ENCODE data around the gene MIF4GD. TPM values are rescaled to one million over a fixed set of nuclear protein-coding genes. Genes with fewer than 3 reads are reported as not detected.

The MIF4GD gene
- total RNA-seq, 1 donor from 2014 or later = 55.2 TPM

DNA sequence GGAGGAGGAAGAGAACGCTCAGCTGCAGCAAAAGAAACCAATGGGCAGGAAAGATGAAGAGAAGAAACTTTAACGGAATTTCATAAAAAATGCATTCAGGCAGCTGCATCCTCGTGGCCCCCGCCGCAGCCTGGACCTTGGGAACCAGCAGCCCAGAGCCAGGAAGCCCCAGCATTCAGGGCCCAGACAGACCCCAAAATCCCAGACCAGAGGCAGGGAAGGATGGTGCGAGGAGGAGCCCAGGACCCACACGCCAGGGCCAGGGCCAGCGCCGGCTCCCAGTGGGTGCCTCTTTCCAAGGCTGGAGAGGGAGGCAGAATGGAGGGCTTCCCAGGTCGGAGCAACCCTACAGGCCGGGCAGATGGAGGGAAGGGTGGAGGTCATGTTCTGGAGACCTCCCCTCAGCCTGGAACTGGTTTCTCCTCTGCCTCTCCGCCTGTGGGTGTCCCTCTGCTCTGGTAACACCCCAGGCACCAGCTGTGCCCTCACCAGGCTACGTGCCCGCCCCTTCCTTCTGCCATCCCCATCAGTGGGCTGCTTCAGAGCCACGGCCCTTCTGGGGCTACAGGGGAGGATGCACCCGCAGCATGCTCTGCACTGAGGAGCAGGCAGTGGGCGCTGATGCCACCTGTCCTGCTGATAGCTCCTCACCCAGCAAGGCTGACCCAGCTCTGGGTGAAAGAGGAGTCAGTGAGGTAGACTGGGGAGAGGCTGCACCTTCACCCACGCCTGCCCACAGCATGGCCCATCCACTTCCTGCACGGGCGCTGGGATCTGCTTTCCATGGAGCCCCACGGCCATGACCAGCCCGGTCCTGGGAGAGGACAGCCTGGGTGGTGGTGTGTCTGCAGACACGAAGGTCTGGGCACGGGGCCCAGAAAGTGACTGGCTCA is 1.2 kb upstream of the MIF4GD start:
- POLR2A ChIA-PET = interaction anchor here (0.6 to 7.4 kb wide), 14 partner anchors 11 to 222 kb away, joined by 3 to 110 read pairs (median 15); partner anchors contain the start of genes GGA3, GRB2, JPT1 and MRPS7
- peak overlapping the region; percentile 82 for H3K4me3 Mint-ChIP-seq

GRCh38 chr17:75271233-75271954 is 363 bp upstream of the MIF4GD start:
- H3K36me3 Mint-ChIP-seq (ENCODE audit: low read depth) = peaks cover 42% of the 10 kb centered on the region
- ATAC-seq (ENCODE audit: low read depth) (peak; percentile 91), DNase-seq (peak; percentile 95)
- intact Hi-C loops (cut with micrococcal nuclease) = loop anchor here (1.0 to 5.0 kb wide), 5 partner anchors 18 to 317 kb away; partner anchors contain the start of genes CASKIN2, SLC25A19 and TSEN54
- H3K4me3 Mint-ChIP-seq = peak overlapping the region; percentile 82
- peak overlapping the region; percentile 76 for H3K27ac Mint-ChIP-seq
- TF ChIP-seq CTCF (IDR thresholded peaks at IDR 0.05) = no peak
- no peaks in the 10 kb centered on the region for H3K9me3 Mint-ChIP-seq
- no peaks in the 10 kb centered on the region for H3K27me3 Mint-ChIP-seq
- POLR2A ChIA-PET = interaction anchor here (0.6 to 7.4 kb wide), 33 partner anchors 8 to 509 kb away, joined by 3 to 110 read pairs (median 6); partner anchors contain the start of genes GGA3, GRB2, JPT1 and MRPS7
- peaks cover 20% of the 10 kb centered on the region for H3K4me1 Mint-ChIP-seq
- CTCF ChIA-PET = interaction anchor here (0.6 to 3.3 kb wide), 31 partner anchors 9 to 482 kb away, joined by 3 to 38 read pairs (median 4); partner anchors contain the start of genes ARMC7, GGA3, MRPS7 and NUP85

More for the DNA sequence above, 1.2 kb upstream of the MIF4GD start:
- Mint-ChIP-seq H3K9me3 (no peaks in the 10 kb centered on the region), H3K4me1 (peaks cover 20% of the 10 kb centered on the region), H3K36me3 (ENCODE audit: low read depth) (peaks cover 38% of the 10 kb centered on the region), H3K27me3 (no peaks in the 10 kb centered on the region), H3K27ac (peak overlapping the region; percentile 76)
- intact Hi-C loops (cut with micrococcal nuclease) = loop anchor here (1.0 to 5.0 kb wide), 5 partner anchors 17 to 317 kb away; partner anchors contain the start of genes CASKIN2, SLC25A19 and TSEN54
- no peak for TF ChIP-seq CTCF (IDR thresholded peaks at IDR 0.05)
- DNase-seq = no peak
- no peak for ATAC-seq (ENCODE audit: low read depth)
- CTCF ChIA-PET = interaction anchor here (1.2 to 3.3 kb wide), 5 partner anchors 9 to 140 kb away, joined by 5 to 38 read pairs (median 18); partner anchors contain the start of gene SLC25A19

DNA sequence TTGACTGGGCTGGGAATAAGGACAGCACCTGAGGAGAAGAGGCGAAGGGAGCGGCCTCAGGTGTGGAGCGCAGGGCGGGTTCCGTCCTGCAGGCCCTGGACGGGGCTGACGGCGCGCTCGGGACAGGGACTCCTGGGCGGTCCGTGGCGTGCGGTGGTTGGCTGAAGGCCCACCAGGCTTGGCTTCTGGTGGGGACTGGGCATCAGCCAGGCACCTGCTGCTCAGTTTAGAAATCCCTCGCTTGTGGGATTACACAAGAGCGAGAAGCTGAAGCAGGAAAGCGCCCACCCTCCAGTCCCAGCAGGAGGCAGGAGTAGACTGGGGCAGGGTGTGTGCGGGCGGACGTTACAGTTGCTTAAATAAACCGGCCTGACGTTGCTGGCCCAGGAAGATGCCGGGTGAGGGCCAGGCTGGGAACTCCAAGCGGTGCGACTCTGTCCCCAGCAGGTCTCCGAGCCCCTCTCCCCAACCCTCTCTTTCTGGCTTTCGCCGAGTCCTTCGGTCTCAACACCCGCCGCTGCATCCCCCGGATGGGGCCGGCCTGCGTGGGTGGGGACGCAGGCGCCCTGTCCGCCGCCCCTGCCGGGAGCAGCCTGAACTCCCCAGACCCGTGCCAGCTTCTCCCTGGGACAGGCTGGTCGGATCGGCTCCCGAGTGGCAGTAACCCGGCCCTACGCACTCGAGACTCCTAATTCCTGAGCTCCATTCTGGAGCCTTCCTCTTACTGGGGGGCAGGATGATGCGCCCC is 639 bp downstream of the MIF4GD start:
- Mint-ChIP-seq H3K27ac (peak overlapping the region; percentile 79), H3K9me3 (no peaks in the 10 kb centered on the region), H3K4me3 (peak overlapping the region; percentile 86), H3K36me3 (ENCODE audit: low read depth) (peaks cover 47% of the 10 kb centered on the region), H3K27me3 (no peaks in the 10 kb centered on the region), H3K4me1 (peaks cover 20% of the 10 kb centered on the region)
- no peak for TF ChIP-seq CTCF (IDR thresholded peaks at IDR 0.05)
- POLR2A ChIA-PET = interaction anchor here (0.6 to 7.4 kb wide), 37 partner anchors 9 to 637 kb away, joined by 3 to 110 read pairs (median 6); partner anchors contain the start of genes GGA3, GRB2, MRPS7 and NUP85
- CTCF ChIA-PET = interaction anchor here (0.6 to 3.3 kb wide), 31 partner anchors 9 to 483 kb away, joined by 3 to 38 read pairs (median 3); partner anchors contain the start of genes ARMC7, GGA3, MRPS7 and NUP85
- intact Hi-C loops (cut with micrococcal nuclease) = loop anchor here (1.0 to 5.0 kb wide), 5 partner anchors 9 to 318 kb away; partner anchors contain the start of genes CASKIN2, GGA3, MRPS7 and TSEN54
- ATAC-seq (ENCODE audit: low read depth) (peak; percentile 49), DNase-seq (no peak)

DNA sequence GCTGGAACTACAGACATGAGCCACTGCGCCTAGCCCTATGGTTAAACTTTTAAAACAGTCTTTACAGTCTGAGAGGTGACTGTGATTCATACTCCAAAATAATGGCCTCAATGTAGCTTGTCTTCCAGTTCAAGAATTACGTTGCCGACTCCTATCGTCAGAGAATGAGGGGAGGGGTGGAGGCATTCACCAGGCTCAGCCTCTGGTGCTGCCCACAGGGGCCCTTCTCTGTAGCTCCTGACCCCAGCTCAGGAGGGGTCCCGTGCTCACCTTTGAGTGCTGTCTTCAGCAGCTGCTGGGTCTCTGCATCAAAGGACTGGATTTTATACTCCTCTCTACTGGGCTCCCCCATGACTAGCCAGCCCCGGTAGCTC is 1.2 kb downstream of the MIF4GD start:
- Mint-ChIP-seq H3K27me3 (no peaks in the 10 kb centered on the region), H3K36me3 (ENCODE audit: low read depth) (peaks cover 45% of the 10 kb centered on the region), H3K4me1 (peaks cover 20% of the 10 kb centered on the region), H3K27ac (peak overlapping the region; percentile 79), H3K9me3 (no peaks in the 10 kb centered on the region), H3K4me3 (peak overlapping the region; percentile 86)
- ChIA-PET POLR2A (interaction anchor here (0.6 to 7.4 kb wide), 23 partner anchors 8 to 496 kb away, joined by 3 to 110 read pairs (median 11); partner anchors contain the start of genes GGA3, GRB2, MRPS7 and SLC25A19), CTCF (interaction anchor here (0.6 to 3.3 kb wide), 9 partner anchors 20 to 483 kb away, joined by 3 to 38 read pairs (median 5); partner anchors contain the start of genes SLC25A19 and TSEN54)
- intact Hi-C loops (cut with micrococcal nuclease) = loop anchor here (1.0 to 10.0 kb wide), 6 partner anchors 9 to 319 kb away; partner anchors contain the start of genes CASKIN2, GGA3, MRPS7 and TSEN54
- no peak for TF ChIP-seq CTCF (IDR thresholded peaks at IDR 0.05)
- DNase-seq (peak; percentile 24), ATAC-seq (ENCODE audit: low read depth) (no peak)

Data from activated B cell treated with CpG ODN at 0.5 μM for 24 hours (primary cell).